ENCODE results near the gene PIP.

DNA sequence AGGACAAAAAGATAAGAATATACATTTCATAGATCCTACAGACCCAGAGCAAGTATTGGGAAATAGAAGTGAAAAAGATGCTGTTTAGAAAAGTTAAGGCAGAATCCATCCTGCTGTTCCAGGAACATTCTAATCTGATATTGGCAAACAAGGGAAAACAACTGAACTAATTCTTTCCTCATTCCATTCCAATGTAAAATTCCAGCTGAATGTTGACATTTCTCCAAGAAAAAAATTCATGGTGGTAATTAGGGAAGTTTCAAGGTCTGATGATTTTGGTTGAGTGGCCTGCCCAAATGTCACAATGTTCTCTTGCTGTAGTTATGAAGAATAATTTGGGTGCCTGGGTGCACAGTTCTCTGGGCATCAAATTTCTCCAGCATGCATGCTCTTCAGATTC is 15.2 kb downstream of the PIP start:
- TF ChIP-seq, protein P1, sequence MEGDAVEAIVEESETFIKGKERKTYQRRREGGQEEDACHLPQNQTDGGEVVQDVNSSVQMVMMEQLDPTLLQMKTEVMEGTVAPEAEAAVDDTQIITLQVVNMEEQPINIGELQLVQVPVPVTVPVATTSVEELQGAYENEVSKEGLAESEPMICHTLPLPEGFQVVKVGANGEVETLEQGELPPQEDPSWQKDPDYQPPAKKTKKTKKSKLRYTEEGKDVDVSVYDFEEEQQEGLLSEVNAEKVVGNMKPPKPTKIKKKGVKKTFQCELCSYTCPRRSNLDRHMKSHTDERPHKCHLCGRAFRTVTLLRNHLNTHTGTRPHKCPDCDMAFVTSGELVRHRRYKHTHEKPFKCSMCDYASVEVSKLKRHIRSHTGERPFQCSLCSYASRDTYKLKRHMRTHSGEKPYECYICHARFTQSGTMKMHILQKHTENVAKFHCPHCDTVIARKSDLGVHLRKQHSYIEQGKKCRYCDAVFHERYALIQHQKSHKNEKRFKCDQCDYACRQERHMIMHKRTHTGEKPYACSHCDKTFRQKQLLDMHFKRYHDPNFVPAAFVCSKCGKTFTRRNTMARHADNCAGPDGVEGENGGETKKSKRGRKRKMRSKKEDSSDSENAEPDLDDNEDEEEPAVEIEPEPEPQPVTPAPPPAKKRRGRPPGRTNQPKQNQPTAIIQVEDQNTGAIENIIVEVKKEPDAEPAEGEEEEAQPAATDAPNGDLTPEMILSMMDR (IDR thresholded peaks at IDR 0.05; ENCODE audit: insufficient read depth, low read length, poor library complexity, severe bottlenecking) = no peak
- TF ChIP-seq EZH2phosphoT487 (conservative IDR thresholded peaks at IDR 0.05; ENCODE audit: low read length) = no peak
